Activated CD4-positive, alpha-beta T cell treated with anti-CD3 and anti-CD28 coated beads, Interleukin-2, amount 50 U/mL, for 1 hour (primary cell): ENCODE measurements around the gene IFIH1.
A peak's percentile ranks its signal among the peaks of the same experiment; 100 is the strongest.

Experiments
- DNase-seq: peaks from one replicate; pipeline ENCODE4 v3.0.0-alpha.2; 2020

The IFIH1 gene

DNA sequence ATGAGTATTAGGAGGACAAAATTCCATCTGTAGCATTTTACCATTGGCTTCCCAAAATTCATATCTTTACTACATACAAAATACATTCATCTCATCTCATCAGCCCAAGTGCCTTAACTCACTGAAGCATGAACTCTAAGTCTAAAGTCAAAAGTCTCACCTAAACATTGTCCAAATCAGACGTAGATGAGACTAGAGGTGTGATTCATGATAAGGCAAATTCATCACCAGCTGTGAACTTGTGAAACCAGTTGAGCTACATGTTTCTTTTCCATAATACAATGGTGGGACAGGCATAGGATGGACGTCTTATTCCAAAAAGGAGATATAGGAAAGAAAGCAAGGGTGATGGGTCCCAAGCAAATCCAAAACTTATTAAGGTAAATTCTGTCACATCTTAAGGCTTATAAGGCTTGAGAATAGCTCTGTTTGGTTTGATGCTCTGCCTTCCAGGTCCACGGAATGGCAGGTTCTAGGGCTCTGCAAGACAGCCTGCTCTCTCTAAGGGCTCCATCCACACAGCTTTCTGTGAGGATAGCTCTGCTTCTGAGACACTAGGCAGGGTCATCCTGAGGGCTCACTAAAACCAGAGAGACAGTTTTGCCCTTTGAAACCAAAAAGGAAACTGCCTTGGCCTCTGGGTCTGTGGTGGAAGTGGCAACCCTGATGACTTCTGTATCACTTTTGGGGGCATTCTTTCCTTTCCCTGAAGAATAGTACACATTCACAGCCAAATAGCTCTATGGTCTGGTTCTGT lies 9.6 kb downstream of the IFIH1 start:
- DNase-seq, result no peak

DNA sequence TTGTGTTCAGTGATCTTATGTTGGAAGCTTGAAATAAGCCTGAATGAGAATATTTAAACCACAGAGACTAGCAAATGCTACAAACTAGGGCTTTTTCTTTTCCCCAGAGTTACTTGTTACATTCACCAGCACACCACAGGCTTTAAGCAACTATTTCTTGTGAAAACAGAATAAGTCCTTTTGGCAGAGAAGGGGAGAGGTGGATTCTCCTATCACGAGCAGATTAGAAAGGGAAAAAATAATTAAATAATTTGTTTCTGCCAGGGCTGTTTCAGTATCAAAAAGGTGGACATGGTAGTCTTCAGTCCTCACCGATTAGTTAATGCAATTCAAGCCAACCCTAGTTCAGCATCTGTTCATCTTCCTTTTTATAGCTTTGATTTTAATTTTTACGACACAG lies 12.6 kb downstream of the IFIH1 start:
- no peak for DNase-seq

DNA sequence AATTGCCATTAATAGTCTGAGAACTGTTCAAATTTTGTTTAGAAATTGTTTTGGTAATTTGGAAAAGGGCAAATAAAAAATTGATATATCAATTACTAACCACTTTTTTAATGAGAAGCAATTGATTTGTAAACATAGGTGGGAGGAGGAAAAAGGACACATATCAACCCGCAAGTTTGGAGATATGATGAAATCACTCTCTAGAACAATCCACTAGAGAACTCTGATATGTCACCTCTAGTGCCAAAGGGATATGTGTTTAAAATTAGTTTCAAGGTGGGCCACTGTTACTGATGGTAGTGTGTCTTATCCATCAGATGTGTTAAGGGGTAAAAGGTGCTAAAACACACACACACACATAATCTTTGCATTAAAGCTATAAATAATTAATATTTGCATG lies 16.6 kb downstream of the IFIH1 start:
- DNase-seq, result no peak

DNA sequence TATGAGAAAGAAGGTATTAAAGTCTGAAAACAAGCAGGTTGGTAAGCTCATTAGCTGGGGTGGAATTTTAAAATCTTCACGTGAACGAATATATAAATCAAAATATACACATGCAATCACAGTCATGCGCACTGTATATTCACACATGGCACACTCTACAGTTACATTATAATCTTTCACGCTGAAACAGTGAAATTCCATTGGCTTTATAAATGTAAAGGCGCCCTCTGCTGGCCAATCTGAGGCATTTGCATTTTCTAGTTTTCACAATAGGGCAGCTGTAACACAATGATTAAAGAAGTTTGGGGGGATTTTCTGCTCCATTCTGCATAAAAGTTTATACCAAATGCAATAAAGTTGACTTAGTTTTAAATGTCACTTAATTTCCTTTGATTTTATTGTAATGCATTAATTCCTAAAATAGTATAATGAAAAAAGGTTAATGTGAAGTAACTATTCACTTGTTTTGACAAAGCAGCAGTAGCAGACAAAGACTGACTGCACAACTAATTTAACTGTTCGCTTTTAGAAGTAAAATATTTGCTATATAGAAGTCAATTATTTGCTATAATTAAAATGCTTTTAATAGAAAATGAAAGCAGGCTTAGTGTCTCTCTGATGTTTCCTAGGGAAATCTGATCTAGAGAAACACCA lies 17.2 kb downstream of the IFIH1 start:
- DNase-seq, result peak; percentile 53

DNA sequence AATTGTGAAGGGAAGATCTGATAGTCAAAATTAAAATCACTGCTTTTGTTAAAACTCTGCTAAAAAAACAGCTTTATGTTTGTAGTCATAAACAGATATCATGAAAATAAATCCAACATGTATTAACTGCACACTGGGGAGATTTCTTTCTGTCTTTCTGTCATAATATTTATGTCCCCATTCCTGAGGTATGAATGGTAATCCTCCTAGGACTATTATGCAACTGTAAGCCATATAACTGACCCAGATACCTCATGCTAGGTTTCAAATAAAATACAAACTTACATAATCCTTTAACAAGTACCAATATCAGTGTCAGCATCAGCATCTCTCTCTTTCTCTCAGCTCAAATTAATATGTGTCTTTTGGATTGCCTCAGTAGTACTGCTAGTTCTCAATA lies 18.2 kb downstream of the IFIH1 start:
- DNase-seq, result no peak

DNA sequence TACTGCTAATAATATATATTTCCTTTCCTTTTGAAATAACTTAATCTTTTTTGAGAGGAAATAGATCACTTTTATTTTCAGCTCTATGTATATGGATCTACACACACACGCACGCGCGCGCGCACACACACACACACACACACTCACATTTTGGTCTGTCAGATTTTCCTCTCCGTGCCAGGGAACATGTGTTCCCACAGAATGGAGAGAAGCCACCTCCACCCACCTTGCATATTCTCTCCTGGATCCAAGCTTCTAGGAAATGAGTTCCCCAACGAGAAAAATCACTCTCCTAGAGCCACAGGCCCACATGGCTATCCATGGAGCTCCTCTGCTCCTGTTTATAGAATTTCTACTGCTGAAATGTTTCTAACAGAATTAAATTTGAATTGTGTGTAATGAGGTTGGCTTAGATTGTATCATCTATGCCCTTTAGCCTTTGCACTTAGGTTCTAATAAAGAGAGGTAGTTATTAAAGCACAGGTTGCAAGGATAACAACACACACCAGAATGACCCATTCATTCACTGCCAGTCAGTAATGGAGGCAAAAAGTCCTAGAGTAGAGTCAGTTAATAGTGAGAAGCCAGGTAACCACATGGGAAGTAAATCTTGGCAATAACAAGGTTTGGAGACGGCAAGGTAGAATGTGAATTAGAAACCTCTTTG lies 19.7 kb downstream of the IFIH1 start:
- no peak for DNase-seq

DNA sequence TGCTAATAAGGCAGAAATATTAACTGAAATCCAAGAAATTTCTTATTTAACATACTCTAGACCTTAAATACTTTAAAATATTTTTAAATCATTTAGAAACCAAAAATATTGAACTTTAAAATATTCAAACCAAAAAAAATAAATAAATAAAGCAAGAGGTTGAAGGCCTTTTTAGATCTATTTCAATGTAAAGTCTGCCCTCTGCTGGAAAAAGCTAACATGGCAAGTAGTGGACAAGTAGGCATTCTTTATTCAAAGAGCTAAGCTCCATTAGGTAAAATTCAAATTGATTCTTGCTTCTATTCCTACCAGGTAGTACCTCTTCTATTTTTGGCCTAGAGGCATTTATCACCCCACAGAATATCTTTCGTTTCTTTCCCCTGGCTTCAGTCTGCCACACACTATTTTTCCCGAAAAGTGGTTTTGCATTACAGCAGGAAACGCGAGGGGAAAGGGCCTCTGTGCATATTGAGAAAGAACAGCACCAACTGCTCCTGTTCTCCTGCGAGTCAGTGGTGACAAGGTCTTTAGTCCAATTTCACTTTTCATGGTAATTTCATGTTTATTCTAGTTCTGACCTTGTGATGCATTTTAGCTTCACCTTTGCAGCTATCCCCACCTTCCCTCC lies 20.4 kb downstream of the IFIH1 start:
- DNase-seq, result peak; percentile 47

DNA sequence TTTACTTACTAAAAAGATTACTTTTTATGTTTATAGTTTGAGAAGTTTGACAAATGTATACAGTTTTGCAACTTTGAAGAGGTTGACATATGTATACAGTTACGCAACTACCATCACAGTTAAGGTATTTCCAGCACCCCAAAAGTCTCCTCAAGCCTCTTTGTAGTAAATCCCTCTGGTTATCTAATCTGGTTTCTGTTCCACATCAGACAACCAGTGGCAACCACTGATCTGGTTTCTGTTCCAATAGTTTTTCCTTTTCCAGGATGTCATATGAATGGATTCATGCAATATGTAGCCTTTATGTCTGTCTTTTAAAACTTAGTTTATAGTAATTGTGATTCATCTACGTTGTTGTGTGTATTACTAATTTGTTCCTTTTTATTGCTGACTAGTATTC lies 23.5 kb downstream of the IFIH1 start:
- DNase-seq, result no peak

DNA sequence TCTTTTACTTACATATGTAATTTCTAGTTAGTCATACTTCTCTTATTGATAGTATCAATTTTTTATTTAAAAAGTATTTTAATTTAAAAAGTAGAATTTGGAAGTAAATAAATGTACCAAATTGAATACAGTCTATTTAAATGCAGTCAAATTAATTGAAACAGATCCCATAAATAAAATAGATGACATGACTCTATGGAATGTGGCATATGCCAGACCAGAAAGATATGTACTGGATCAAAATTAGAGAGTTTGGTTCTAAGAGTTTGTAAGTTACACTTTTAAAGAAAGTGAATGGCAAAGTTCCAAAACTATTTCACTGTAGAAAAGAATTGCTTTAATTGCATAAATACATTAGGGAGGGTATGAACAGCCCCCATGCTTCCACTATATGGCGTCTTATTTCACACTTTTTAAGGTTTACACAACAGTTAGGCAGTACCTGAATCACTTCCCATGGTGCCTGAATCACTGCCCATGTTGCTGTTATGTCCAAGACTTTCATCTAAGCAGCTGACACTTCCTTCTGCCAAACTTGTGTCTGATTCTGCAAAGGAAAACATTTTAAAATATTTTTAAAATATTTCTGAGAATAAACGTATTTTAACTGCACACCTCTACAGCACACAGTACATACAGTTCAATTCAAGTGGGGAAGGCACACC lies 25.2 kb downstream of the IFIH1 start:
- no peak for DNase-seq

DNA sequence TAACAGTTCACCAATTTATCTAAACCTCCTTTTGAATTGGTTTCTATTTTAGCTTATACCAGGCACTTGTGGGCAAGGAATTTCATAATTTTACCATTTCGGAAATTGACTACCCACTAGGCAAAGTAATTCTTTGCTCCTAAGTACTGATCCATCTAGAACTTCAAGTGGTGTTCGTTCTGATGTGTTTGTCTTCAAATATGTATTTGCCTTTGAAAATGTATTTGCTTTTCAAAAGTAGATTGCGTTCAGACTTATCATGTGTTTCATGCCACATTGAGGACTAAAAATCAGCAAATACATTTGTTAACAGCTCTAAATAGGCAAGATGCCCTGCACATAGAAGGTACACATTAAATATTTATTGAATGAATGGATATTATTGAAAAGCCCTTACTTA lies 26.7 kb downstream of the IFIH1 start:
- no peak for DNase-seq

DNA sequence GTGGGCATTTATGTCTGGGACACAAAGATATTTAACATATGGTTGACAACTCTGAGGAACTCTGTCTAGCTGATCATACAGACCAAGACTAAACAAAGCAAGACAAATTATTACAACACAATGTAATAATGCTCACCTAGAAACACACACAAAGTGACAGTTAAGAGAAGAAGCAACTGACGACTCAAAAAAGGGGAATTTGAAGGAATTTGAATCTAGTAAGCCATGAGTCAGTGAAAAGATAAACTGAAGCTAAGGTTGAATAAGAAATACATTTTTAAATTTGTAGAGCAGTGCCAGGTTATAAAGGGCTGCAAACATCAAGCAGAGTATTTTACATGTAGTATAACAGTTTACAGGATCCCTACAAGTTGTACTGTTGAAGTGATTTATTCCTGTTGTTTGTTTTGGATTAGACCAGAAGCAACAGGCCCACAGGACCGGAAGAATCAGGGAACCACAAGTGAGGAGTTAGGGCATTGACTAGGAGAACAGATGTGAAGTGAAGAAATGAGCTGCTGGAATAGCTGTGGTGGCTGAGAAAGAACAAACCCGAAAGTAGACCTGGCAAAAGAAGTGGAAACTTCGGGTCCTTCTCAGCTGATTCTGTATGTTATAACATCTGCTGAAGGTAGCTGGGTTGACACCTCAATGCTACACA lies 35.6 kb downstream of the IFIH1 start:
- DNase-seq, result no peak

DNA sequence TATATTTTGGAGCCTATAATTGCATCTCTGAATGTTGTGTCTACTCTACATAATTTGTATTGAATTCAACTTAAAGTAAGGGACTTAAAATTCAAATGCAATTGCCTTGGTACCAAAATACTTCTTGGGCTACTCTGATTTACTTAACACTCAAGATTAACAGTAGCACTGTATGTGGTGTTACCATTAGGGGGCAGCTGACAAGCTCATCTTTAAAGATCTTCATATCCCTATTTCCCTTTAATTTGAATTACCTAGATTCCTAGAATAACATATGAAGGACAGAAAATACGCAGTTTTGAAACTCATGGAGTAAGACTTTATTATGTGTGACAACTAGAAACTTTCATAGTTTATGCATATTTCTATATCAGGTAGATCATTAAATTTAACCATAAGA lies 37.8 kb downstream of the IFIH1 start:
- DNase-seq, result no peak

DNA sequence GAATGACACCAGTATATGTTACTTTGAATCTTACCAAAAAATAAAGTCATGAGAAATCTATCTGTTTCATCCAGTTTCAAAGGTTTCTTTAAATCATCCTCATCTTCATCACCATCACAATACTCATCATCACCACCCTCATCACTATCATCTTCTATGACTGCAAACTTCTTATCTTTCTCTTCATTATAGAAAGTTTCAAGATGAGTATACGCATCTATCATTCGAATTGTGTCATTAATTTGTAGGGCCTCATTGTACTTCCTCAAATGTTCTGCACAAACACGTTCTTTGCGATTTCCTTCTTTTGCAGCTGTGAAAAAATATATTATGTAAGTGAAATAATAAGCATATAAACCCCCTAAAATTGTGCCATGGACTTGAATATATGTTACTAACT lies 41.1 kb downstream of the IFIH1 start:
- DNase-seq, result no peak

DNA sequence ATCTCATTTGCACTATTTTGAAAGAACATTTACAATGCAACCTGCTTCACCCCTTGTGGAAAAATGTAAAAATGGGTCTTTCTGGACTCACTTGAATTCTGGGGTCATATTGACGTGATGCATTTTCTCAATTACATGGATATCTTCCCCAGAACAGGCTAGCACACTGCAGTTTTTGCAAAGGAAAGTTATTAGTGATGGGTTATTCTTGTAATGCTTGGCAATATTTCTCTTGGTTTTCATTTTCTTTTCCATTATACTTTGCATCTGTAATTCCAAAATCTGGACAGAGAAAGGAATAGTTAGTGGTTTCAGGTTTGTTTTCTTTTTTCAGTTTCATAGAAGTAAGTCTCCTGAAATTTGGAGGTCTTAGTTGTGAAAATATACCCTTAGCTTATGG lies 50.5 kb downstream of the IFIH1 start:
- DNase-seq, result no peak

DNA sequence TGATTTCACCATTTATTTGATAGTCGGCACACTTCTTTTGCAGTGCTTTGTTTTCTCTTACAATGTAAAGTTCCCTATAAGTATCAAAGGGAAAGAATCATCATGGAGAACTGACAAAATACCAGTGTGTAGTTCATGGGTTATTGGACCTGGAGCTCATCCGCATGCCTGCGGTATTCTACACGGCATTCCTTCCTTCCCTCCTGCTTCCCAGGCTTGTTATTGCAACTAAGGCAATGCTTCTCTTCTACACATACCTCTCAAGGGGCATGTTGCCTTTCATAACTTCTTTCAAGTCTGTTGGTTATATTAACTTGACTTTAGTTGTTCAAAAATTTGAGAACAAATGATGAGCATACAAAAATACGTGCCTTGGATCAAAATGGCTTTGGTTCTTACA lies 51.0 kb downstream of the IFIH1 start:
- no peak for DNase-seq

DNA sequence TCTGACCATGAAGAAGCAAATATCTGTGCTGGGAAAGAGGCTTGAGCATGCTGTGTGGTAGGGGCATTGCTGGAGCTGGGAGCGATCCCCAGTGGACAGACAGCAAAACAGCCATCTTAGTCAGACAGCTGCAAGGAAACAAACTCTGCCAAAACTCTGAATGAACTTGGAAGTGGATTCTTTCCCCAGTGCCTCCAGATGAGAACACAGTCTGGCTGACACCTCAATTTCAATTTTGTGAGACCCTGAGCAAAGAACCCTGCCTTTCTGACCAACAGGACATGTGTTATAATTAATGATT lies 52.1 kb downstream of the IFIH1 start:
- DNase-seq, result no peak

DNA sequence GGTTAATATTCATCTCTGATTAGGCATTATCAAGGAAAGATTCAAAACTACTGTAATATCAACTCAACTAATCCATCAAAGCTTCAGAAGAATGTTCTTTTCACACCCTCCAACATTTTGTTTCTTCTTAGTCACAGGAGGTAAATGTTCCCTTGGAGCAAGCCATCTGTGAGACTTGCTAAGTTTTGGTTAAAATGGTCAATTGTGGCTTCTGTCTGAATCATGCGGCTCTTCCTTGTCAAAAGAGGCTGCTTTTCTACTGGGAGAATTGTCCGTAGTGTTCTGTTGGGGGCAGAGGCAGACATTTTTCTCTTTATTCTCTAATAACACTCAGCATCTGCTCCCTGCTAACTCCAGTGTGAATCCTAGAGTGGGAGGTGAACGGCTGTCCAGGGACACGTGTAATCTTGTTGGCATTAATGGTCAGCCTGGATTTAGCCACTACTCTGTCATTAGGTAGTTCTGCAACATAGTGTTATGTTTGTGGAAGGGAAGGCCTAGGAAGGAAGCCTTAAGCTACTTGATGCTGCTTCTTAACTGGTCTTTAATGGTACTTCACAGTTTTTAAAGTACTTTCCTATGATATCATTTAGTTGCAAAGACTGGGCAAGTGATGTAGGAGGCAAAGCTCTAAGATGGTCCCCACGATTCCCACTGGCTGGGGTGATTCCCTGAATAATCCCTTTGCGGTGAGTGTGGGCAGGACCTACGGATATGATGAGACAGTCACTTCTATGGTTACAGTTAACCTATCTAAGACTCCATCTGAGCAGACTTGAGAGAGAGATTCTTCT lies 52.6 kb downstream of the IFIH1 start:
- DNase-seq, result no peak

DNA sequence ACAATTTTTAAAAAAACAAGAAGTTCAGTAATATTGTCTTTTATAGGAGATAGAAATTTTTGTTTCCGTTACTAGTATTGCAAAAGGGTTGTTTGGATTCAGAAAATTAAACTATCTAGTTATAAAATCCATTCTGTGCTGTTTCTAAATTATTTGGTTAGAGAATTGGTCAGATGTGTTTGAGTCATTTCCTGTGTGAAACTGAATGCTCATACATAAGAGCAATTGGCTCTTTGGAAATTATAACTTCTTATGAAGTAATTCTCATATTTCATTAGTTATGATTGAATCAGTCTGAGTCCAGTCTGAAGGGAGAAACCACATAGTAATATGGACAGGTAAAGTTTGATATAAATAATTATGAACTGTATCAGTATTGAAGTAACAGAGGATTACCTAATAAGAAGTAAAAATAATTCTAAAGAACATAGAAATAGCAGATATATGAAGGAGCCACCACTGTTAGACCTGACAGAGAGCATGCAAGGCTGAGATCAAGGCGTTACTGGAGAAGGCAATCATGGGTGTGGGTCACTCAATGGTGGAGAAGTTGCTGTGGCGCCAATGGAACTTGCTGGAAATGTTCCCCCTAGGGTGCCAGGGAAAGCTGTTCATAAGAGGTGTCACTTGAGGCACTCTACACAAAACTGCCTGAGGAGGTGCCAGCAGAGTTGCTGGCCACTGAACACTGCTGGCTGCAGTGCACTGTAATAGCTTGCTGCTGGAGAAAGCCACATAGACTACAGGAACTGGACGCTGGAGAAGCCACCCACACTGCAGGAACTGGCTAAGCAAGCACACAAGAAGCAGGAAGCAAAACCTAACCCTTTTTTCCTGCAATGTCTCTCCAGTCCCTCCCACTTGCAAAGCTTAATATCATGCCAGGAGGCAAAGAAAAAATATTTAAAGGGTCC lies 57.2 kb downstream of the IFIH1 start:
- no peak for DNase-seq

DNA sequence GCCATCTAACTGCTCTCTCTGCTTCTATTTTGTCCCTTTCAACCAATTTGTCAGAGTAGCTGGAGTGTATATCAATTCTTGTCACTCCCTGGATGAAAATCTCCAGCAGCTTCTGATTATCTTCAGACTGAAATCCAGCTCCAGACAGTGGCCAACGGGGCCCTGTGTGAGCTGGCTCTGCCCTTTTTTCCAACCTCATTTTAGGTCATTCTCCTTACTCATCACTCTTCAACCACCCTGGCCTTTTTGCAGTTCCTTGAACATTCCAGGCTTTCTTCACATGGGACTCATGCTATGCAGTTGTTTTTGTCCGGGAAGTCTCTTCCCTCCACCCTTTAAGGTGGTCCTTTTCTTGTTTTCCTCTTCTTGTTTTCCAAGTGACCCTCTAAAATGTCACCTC lies 59.8 kb downstream of the IFIH1 start:
- no peak for DNase-seq

DNA sequence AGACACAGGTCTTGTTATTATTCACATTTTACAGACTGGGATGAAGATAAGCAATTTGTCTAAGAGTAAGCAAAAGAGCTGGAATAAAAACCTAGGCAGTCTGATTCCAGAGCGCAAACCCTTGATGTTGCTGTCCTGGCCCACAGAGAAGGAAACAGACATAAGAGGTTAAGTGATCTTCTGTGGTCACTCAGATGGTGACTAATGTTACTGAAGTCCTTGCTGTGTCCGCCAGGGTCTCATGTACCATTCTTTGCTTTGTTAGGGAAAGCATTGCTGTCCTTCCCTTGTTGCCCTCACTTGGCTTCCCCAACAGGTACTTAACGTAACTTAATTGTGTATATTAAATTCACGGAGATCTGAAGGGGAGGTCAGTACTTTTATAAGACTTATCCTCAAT lies 60.3 kb downstream of the IFIH1 start:
- DNase-seq, result no peak

DNA sequence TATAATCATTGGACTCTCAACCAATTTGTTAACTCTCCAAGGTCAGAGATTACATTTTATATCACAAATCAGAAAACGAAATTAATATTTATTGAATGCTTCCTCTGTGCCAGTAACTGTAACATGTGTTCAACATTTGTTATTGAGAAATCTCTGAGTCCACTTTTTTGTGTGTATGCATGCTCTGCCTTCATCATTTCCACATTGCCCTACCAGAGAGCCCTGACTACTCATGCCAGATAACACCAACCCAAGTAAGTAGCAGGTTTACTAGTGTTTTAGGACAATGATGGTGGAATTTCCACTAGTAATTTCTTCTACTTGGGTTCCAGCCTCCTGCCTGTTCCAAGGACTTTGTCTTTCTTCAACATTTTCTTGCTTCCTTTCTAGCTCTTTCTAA lies 61.1 kb downstream of the IFIH1 start:
- DNase-seq, result no peak
